Endothelial cell of umbilical vein (primary cell): Measurements from ENCODE around the gene SCGB1D1. TPM values are rescaled to one million over a fixed set of nuclear protein-coding genes. Genes with fewer than 3 reads are reported as not detected.

Experiments used
- BruUV-seq: library from RNA; stranded (reverse); fragments of 400-500 nt; replicated peaks from 2 replicates; lab custom pipeline; 2021; lab: Mats Ljungman, UMichigan
- CTCF ChIA-PET: fragments of 300-600, 350-600 bp; sonication (Branson Sonifier 250); formaldehyde crosslinking; loops from one replicate; lab custom pipeline; 2021; ENCODE audit warnings: antibody characterized with exemption, inconsistent platforms; lab: Charles Lee
- POLR2A ChIA-PET: fragments of 300-600, 350-600 bp; sonication (Branson Sonifier 250); formaldehyde crosslinking; loops from one replicate; lab custom pipeline; 2021; ENCODE audit warnings: antibody characterized with exemption, inconsistent platforms; lab: Charles Lee
- DNase-seq: peaks from one replicate; pipeline ENCODE4 v3.0.0-alpha.2; 2011; ENCODE audit warnings: low read depth, low spot score
- FAIRE-seq: peaks from 2 replicates; lab custom pipeline; 2011; peaks lifted over from hg19 to GRCh38; lab: Jason Lieb, UNC
- H2AFZ ChIP-seq: 2 replicates; pipeline ENCODE4 v1.6.0; 2012; ENCODE audit warnings: low read depth, low read length, control low read depth, inconsistent platforms
- H3K27ac ChIP-seq: 2 replicates; pipeline ENCODE4 v1.5.1; 2011; ENCODE audit warnings: low read depth, mild to moderate bottlenecking, control low read depth, low read length, moderate library complexity; ENCODE audit not compliant: insufficient read depth
- H3K27me3 ChIP-seq, 2 experiments: 2 replicates each; pipeline versions ENCODE4 v1.6.0 to v1.6.1; 2011; ENCODE audit warnings: low read length in 2 of 2, mixed read lengths in 1 of 2; ENCODE audit not compliant: control insufficient read depth in 2 of 2, insufficient read depth in 2 of 2
- H3K36me3 ChIP-seq, 2 experiments: 2 replicates in 1 of 2; 3 replicates in 1 of 2; pipeline ENCODE4 v1.5.1; 2011; ENCODE audit warnings: low read length in 2 of 2, mild to moderate bottlenecking in 1 of 2, moderate library complexity in 1 of 2; ENCODE audit not compliant: control insufficient read depth in 2 of 2, insufficient read depth in 2 of 2; ENCODE audit errors: extremely low read depth in 1 of 2
- H3K4me1 ChIP-seq: 3 replicates; pipeline ENCODE4 v1.5.1; 2011; ENCODE audit warnings: mild to moderate bottlenecking, low read length; ENCODE audit not compliant: control insufficient read depth, insufficient read depth; ENCODE audit errors: extremely low read depth
- H3K4me2 ChIP-seq: 2 replicates; pipeline ENCODE4 v1.6.1; 2011; ENCODE audit warnings: low read length, control low read depth, mixed read lengths; ENCODE audit not compliant: insufficient read depth
- H3K4me3 ChIP-seq, 3 experiments: fragments of 200-600 bp in 1 of 3; sonication (generic), shearing (Covaris generic) in 1 of 3; replicated peaks in 1 of 3; 2 replicates each; pipeline ENCODE4 v1.5.1; 2011 to 2016; ENCODE audit warnings: control low read depth in 3 of 3, low read length in 3 of 3, mild to moderate bottlenecking in 2 of 3, inconsistent platforms in 1 of 3, low read depth in 1 of 3, moderate library complexity in 1 of 3; ENCODE audit not compliant: insufficient read depth in 1 of 3
- H3K79me2 ChIP-seq: 2 replicates; pipeline ENCODE4 v1.6.0; 2012; ENCODE audit warnings: low read length, inconsistent platforms; ENCODE audit not compliant: control insufficient read depth, insufficient read depth
- H3K9ac ChIP-seq: replicated peaks from 2 replicates; pipeline ENCODE3; 2011; ENCODE audit warnings: low read length, control low read depth; ENCODE audit not compliant: insufficient read depth; ENCODE audit errors: extremely low read depth
- H3K9me1 ChIP-seq: replicated peaks from 3 replicates; pipeline ENCODE4 v1.6.0; 2011; ENCODE audit warnings: mild to moderate bottlenecking, low read length; ENCODE audit not compliant: control insufficient read depth, insufficient read depth; ENCODE audit errors: extremely low read depth
- H3K9me3 ChIP-seq: replicated peaks from 2 replicates; pipeline ENCODE4 v1.5.1; 2012; ENCODE audit warnings: low read length, inconsistent platforms; ENCODE audit not compliant: control insufficient read depth, insufficient read depth
- H4K20me1 ChIP-seq: replicated peaks from 2 replicates; pipeline ENCODE3; 2011; ENCODE audit warnings: mild to moderate bottlenecking, low read length; ENCODE audit not compliant: control insufficient read depth, insufficient read depth; ENCODE audit errors: extremely low read depth
- CTCF ChIP-seq, 2 donors: IDR thresholded peaks; 1 replicate in 1 of 2; 2 replicates in 1 of 2; pipeline ENCODE4 v1.5.1; 2011; ENCODE audit warnings: low read length in 2 of 2, mild to moderate bottlenecking in 2 of 2, moderate library complexity in 2 of 2, control low read depth in 1 of 2, inconsistent platforms in 1 of 2, low read depth in 1 of 2; ENCODE audit not compliant: insufficient read depth in 1 of 2; ENCODE audit errors: extremely low read depth in 1 of 2
- EZH2 ChIP-seq: IDR thresholded peaks from 2 replicates; pipeline ENCODE4 v1.6.1; 2012; ENCODE audit warnings: borderline replicate concordance, low read depth, mild to moderate bottlenecking, moderate library complexity, low read length, inconsistent platforms; ENCODE audit not compliant: severe bottlenecking
- FOS ChIP-seq: IDR thresholded peaks from 2 replicates; pipeline ENCODE4 v1.6.1; 2011; ENCODE audit warnings: mild to moderate bottlenecking, low read length, moderate library complexity, borderline replicate concordance; ENCODE audit not compliant: insufficient read depth
- GATA2 ChIP-seq: IDR thresholded peaks from 2 replicates; pipeline ENCODE4 v1.7.0; 2011; ENCODE audit warnings: low read depth, mild to moderate bottlenecking, moderate library complexity, mixed read lengths, low read length; ENCODE audit not compliant: insufficient read length, insufficient read depth
- JUN ChIP-seq: IDR thresholded peaks from 2 replicates; pipeline ENCODE4 v1.6.1; 2011; ENCODE audit warnings: borderline replicate concordance, low read depth; ENCODE audit not compliant: insufficient read length, insufficient read depth
- MYC ChIP-seq: IDR thresholded peaks from one replicate; pipeline ENCODE4 v1.6.1; 2011; ENCODE audit warnings: mild to moderate bottlenecking, low read depth, low read length
- POLR2A ChIP-seq: IDR thresholded peaks from 2 replicates; pipeline ENCODE4 v1.6.1; 2012; ENCODE audit warnings: low read depth, mild to moderate bottlenecking, control low read depth, low read length
- POLR2AphosphoS5 ChIP-seq: IDR thresholded peaks from 2 replicates; pipeline ENCODE4 v1.6.1; 2012; ENCODE audit warnings: low read depth, mild to moderate bottlenecking, control low read depth, low read length, moderate library complexity; ENCODE audit not compliant: insufficient read depth
- dilution Hi-C: fragments of 300-500 bp; cut with MboI; formaldehyde crosslinking; loops from one replicate; pipeline ENCODE4 v1.15.0; 2019; ENCODE audit warnings: low sequenced_read_pairs; ENCODE audit not compliant: extremely low pct_ligation_motif_present
- intact Hi-C: fragments of 100-400 bp; cut with micrococcal nuclease; formaldehyde crosslinking; loops from one replicate; pipeline ENCODE4 v1.10.0; 2022
- polyA plus RNA-seq, 4 experiments: library from polyadenylated mRNA; depleted of rRNA in 3 of 4; stranded (reverse) in 3 of 4; unstranded in 1 of 4; fragments of >200 nt; gene quantifications; 2 replicates each; pipeline versions ENCODE4 v1.2.1 to v1.2.3, GENCODE V29; 2011 to 2012; ENCODE audit warnings: missing spikeins in 1 of 4
- total RNA-seq: library from RNA; stranded (reverse); gene quantifications from 2 replicates; pipeline ENCODE4 v1.2.3, GENCODE V29; 2021
- TF ChIP-seq, protein P1 (sequence below): IDR thresholded peaks from 2 replicates; pipeline ENCODE4 v1.6.1; 2011; ENCODE audit not compliant: insufficient read depth, insufficient read length

SCGB1D1 gene
- total and polyA plus RNA-seq, 2 donors (not counting 3 experiments of a cell fraction or from before 2014, with no cell fraction given), result not detected

DNA sequence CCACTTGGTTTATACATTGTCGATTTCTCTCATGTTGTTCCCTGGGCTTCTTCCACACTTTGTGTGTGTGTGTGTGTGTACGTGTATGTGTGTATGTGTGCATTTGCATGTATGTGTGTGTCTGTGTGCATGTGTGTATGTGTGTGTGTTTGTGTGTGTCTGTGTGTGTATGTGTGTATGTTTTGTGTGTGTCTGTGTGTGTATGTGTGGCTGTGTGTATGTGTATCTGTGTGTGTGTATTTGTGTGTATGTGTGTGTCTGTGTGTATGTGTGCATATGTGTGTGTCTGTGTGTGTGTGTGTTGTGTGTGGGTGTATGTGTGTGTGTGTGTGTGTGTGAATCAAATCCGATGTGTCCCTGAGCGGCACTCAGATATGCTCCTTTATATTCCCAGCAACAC lies 47.5 kb downstream of the SCGB1D1 start:
- DNase-seq, result no peak
- H3K9me1 ChIP-seq, result no peaks in the 10 kb centered on the region
- H2AFZ ChIP-seq, result no peak overlapping the region
- BruUV-seq, result no TSS peak
- TF ChIP-seq GATA2 (no peak), FOS (no peak), POLR2A (no peak), CTCF (IDR thresholded peaks at IDR 0.05; ENCODE audit: extremely low read depth in 1 of 2, insufficient read depth in 1 of 2, low read depth in 1 of 2, low read length in 2 of 2) (no peak), EZH2 (no peak), POLR2AphosphoS5 (no peak), JUN (no peak), MYC (no peak)
- TF ChIP-seq, protein P1, sequence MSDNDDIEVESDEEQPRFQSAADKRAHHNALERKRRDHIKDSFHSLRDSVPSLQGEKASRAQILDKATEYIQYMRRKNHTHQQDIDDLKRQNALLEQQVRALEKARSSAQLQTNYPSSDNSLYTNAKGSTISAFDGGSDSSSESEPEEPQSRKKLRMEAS, result no peak
- POLR2A ChIA-PET, result interaction anchor here (0.7 kb wide), 1 partner anchor 638 kb away, joined by 3 read pairs; no protein-coding TSS in a partner anchor
- intact Hi-C loops (no loop called here), dilution Hi-C loops (no loop called here)
- no peaks in the 10 kb centered on the region for H3K36me3 ChIP-seq
- H3K79me2 ChIP-seq, result no peaks in the 10 kb centered on the region
- no peaks in the 10 kb centered on the region for H4K20me1 ChIP-seq
- CTCF ChIA-PET, result no interaction called here
- H3K9ac ChIP-seq, result no peak overlapping the region
- no peak overlapping the region for H3K4me3 ChIP-seq
- peaks cover 13 to 19% of the 10 kb centered on the region in 2 experiments for H3K27me3 ChIP-seq
- no peak overlapping the region for H3K27ac ChIP-seq
- no peaks in the 10 kb centered on the region for H3K9me3 ChIP-seq
- no peak overlapping the region for H3K4me2 ChIP-seq
- no peak for FAIRE-seq
- H3K4me1 ChIP-seq, result no peaks in the 10 kb centered on the region
